HG03558 (cell line): Measurements from ENCODE around the gene ITGA8.

Experiments
- ATAC-seq: cut with Tn5 transposase; IDR thresholded peaks from one replicate; pipeline ENCODE4 v1.9.1; 2021; ENCODE audit warnings: moderate number of reproducible peaks; ENCODE audit not compliant: unreplicated experiment; ENCODE audit errors: extremely low read depth

Gene ITGA8

GRCh38 chr10:15738270-15738925 is 18.7 kb upstream of the ITGA8 start:
- ATAC-seq: no peak

- ATAC-seq: no peak
Observed at GRCh38 chr10:15737656-15738055, 17.9 kb upstream of the ITGA8 start.

- no peak for ATAC-seq
Observed at GRCh38 chr10:15735763-15736162, 16.0 kb upstream of the ITGA8 start.

GRCh38 chr10:15730341-15730740 is 10.6 kb upstream of the ITGA8 start:
- ATAC-seq: no peak

GRCh38 chr10:15729890-15730289 is 10.2 kb upstream of the ITGA8 start:
- ATAC-seq: no peak

GRCh38 chr10:15726042-15726441 is 6.3 kb upstream of the ITGA8 start:
- ATAC-seq: no peak

GRCh38 chr10:15725603-15726002 is 5.9 kb upstream of the ITGA8 start:
- no peak for ATAC-seq

- no peak for ATAC-seq
Observed at GRCh38 chr10:15724683-15725082, 5.0 kb upstream of the ITGA8 start.

GRCh38 chr10:15723803-15724202 is 4.1 kb upstream of the ITGA8 start:
- no peak for ATAC-seq

GRCh38 chr10:15720635-15721287 is 1.0 kb upstream of the ITGA8 start:
- ATAC-seq: no peak

- no peak for ATAC-seq
Observed at GRCh38 chr10:15719049-15719898, 448 bp downstream of the ITGA8 start.

- no peak for ATAC-seq
Observed at GRCh38 chr10:15718694-15719048, 1.1 kb downstream of the ITGA8 start.

- ATAC-seq: no peak
Observed at GRCh38 chr10:15715619-15716227, 4.0 kb downstream of the ITGA8 start.

- no peak for ATAC-seq
Observed at GRCh38 chr10:15714847-15715246, 4.9 kb downstream of the ITGA8 start.

- ATAC-seq: no peak
Observed at GRCh38 chr10:15712883-15713282, 6.8 kb downstream of the ITGA8 start.

GRCh38 chr10:15710455-15710854 is 9.3 kb downstream of the ITGA8 start:
- no peak for ATAC-seq

- ATAC-seq: no peak
Observed at GRCh38 chr10:15705298-15705697, 14.4 kb downstream of the ITGA8 start.

GRCh38 chr10:15704581-15704968 is 15.1 kb downstream of the ITGA8 start:
- no peak for ATAC-seq

- ATAC-seq: no peak
Observed at GRCh38 chr10:15703944-15704580, 15.7 kb downstream of the ITGA8 start.

- ATAC-seq: no peak
Observed at GRCh38 chr10:15703151-15703880, 16.4 kb downstream of the ITGA8 start.
